ENCODE measurements around the gene COL8A1.

DNA sequence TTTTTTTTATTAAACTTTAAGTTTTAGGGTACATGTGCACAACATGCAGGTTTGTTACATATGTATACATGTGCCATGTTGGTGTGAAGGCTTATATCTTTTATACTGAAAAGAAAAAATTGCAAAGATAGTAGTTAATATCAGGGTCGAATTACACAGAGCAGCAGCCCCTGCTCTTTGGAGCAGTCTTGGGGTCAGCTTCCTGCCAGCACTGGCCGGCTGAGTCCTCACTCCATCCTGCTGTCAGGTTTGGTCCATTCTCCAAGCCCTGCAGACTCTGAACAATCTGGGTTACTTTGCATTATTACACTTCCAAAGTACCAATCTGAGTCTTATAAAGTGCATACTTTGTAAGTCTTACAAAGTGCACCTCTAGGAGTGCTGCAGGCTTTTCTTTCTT, 66.0 kb downstream of the COL8A1 start:
- TF ChIP-seq, protein P1, sequence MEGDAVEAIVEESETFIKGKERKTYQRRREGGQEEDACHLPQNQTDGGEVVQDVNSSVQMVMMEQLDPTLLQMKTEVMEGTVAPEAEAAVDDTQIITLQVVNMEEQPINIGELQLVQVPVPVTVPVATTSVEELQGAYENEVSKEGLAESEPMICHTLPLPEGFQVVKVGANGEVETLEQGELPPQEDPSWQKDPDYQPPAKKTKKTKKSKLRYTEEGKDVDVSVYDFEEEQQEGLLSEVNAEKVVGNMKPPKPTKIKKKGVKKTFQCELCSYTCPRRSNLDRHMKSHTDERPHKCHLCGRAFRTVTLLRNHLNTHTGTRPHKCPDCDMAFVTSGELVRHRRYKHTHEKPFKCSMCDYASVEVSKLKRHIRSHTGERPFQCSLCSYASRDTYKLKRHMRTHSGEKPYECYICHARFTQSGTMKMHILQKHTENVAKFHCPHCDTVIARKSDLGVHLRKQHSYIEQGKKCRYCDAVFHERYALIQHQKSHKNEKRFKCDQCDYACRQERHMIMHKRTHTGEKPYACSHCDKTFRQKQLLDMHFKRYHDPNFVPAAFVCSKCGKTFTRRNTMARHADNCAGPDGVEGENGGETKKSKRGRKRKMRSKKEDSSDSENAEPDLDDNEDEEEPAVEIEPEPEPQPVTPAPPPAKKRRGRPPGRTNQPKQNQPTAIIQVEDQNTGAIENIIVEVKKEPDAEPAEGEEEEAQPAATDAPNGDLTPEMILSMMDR (IDR thresholded peaks at IDR 0.05), result no peak
- TF ChIP-seq POLR2A (IDR thresholded peaks at IDR 0.05) (no peak), POLR2AphosphoS5 (IDR thresholded peaks at IDR 0.05) (no peak)

Data from prostate gland (tissue), 2 donors.